Measurements from ENCODE around the gene ESRP2. TPM values are rescaled to one million over a fixed set of nuclear protein-coding genes. Genes with fewer than 3 reads are reported as not detected.

ESRP2 gene
- total RNA-seq: 1 to 10 TPM in 3 of 4 donors, not detected in 1; 1.9 to 6.5 (median 4.2) TPM

- ATAC-seq (ENCODE audit: low FRiP score) (no peak), DNase-seq (ENCODE audit: low spot score) (no peak)
Measured at GRCh38 chr16:68235887-68236136, at the start of gene ESRP2. Gene ESRP2 (minus strand): TSS chr16:68236127. CDS start chr16:68236045, 82 bp downstream.

GRCh38 chr16:68285683-68286082, 49.8 kb upstream of the ESRP2 start:
- TF ChIP-seq CTCF (IDR thresholded peaks at IDR 0.05): no peak

More at GRCh38 chr16:68235887-68236136, at the start of gene ESRP2:
- TF ChIP-seq CTCF (IDR thresholded peaks at IDR 0.05): no peak

GRCh38 chr16:68284847-68285246, 48.9 kb upstream of the ESRP2 start:
- no peak for TF ChIP-seq CTCF (IDR thresholded peaks at IDR 0.05)
- ATAC-seq (ENCODE audit: low FRiP score) (no peak), DNase-seq (ENCODE audit: low spot score) (no peak)

More at GRCh38 chr16:68285683-68286082, 49.8 kb upstream of the ESRP2 start:
- no peak for ATAC-seq (ENCODE audit: low FRiP score)
- DNase-seq (ENCODE audit: low spot score): no peak

- TF ChIP-seq CTCF (IDR thresholded peaks at IDR 0.05): no peak
- ATAC-seq (ENCODE audit: low FRiP score) (no peak), DNase-seq (ENCODE audit: low spot score) (no peak)
Measured at GRCh38 chr16:68283801-68284598, 48.1 kb upstream of the ESRP2 start.

- DNase-seq (ENCODE audit: low spot score): no peak
- TF ChIP-seq CTCF (IDR thresholded peaks at IDR 0.05): no peak
- ATAC-seq (ENCODE audit: low FRiP score): no peak
Measured at GRCh38 chr16:68283346-68283745, 47.4 kb upstream of the ESRP2 start.

- no peak for ATAC-seq (ENCODE audit: low FRiP score)
Measured at GRCh38 chr16:68282064-68282452, 46.1 kb upstream of the ESRP2 start.

More at GRCh38 chr16:68282064-68282452, 46.1 kb upstream of the ESRP2 start:
- no peak for DNase-seq (ENCODE audit: low spot score)
- no peak for TF ChIP-seq CTCF (IDR thresholded peaks at IDR 0.05)

Measured in omental fat pad (tissue), 4 donors.